ENCODE results near the gene NELL1. TPM values are rescaled to one million over a fixed set of nuclear protein-coding genes. Genes with fewer than 3 reads are reported as not detected.

NELL1 gene
- polyA plus RNA-seq, 1 of the 3 experiments (the other 2 are of a cell fraction), result not detected

- H3K36me3 ChIP-seq (replicated peaks in 1 of 2; ENCODE audit: control insufficient read depth in 1 of 2, insufficient read depth in 2 of 2, low read length in 1 of 2), result no peaks in the 10 kb centered on the region
- H3K27me3 ChIP-seq (ENCODE audit: insufficient read depth), result no peaks in the 10 kb centered on the region
- H3K9me3 ChIP-seq, result no peaks in the 10 kb centered on the region
- no peaks in the 10 kb centered on the region for H3K79me2 ChIP-seq (ENCODE audit: insufficient read depth)
- H2AFZ ChIP-seq (ENCODE audit: low read depth), result no peak overlapping the region
- H4K20me1 ChIP-seq (ENCODE audit: insufficient read depth), result no peaks in the 10 kb centered on the region
- no peak overlapping the region for H3K9ac ChIP-seq
- no peaks in the 10 kb centered on the region for H3K4me1 ChIP-seq (ENCODE audit: control insufficient read depth in 1 of 2, insufficient read depth in 2 of 2, low read depth in 1 of 2, low read length in 1 of 2)
- H3K4me2 ChIP-seq, result no peak overlapping the region
- H3K4me3 ChIP-seq (ENCODE audit: low read depth in 2 of 2, low read length in 1 of 2), result no peak overlapping the region
- ChIA-PET CTCF (interaction anchor here (0.6 to 1.2 kb wide), 3 partner anchors 10 to 144 kb away, joined by 3 read pairs; no protein-coding TSS in a partner anchor), POLR2A (no interaction called here)
- no peak for DNase-seq
- no peaks in the 10 kb centered on the region for H3F3A ChIP-seq (replicated peaks; ENCODE audit: insufficient read depth)
- no peak overlapping the region for H3K27ac ChIP-seq (ENCODE audit: low read depth in 2 of 2, low read length in 1 of 2)
- TF ChIP-seq EZH2phosphoT487 (IDR thresholded peaks at IDR 0.05; ENCODE audit: borderline replicate concordance, low read depth) (no peak), MAX (IDR thresholded peaks at IDR 0.05; ENCODE audit: low read depth) (no peak), SMC3 (IDR thresholded peaks at IDR 0.05; ENCODE audit: low read depth, low read length) (no peak), USF2 (IDR thresholded peaks at IDR 0.05; ENCODE audit: borderline replicate concordance, low read depth, low read length) (no peak), MEF2A (IDR thresholded peaks at IDR 0.05; ENCODE audit: borderline replicate concordance, low read depth) (no peak), GABPA (IDR thresholded peaks at IDR 0.05; ENCODE audit: low read depth) (no peak), USF1 (IDR thresholded peaks at IDR 0.05; ENCODE audit: borderline replicate concordance, low read depth) (no peak), IRF3 (IDR thresholded peaks at IDR 0.05; ENCODE audit: low read depth, low read length) (no peak), PBX3 (IDR thresholded peaks at IDR 0.05) (no peak), POLR2AphosphoS5 (IDR thresholded peaks at IDR 0.05; ENCODE audit: low read depth, low read length) (no peak), MXI1 (IDR thresholded peaks at IDR 0.05; ENCODE audit: low read depth, low read length) (no peak), FOXJ3 (CRISPR knock-in tag; IDR thresholded peaks at IDR 0.05) (no peak), JUND (IDR thresholded peaks at IDR 0.05) (no peak), NRF1 (IDR thresholded peaks at IDR 0.05; ENCODE audit: low read depth, low read length) (no peak), CTCF (IDR thresholded peaks at IDR 0.05) (no peak), TEAD4 (IDR thresholded peaks at IDR 0.05; ENCODE audit: borderline replicate concordance, insufficient read depth) (no peak), EP300 (IDR thresholded peaks at IDR 0.05; ENCODE audit: borderline replicate concordance in 1 of 2, low read depth in 1 of 2, low read length in 1 of 2) (no peak), SIN3A (IDR thresholded peaks at IDR 0.05; ENCODE audit: borderline replicate concordance, low read depth, low read length) (no peak), RAD21 (IDR thresholded peaks at IDR 0.05; ENCODE audit: low read length) (no peak)
- WGBS (ENCODE audit: low lambda C conversion rate), result 60% methylated on average over 1 of the region's 1 CpG
- no peaks in the 10 kb centered on the region for H3K9me2 ChIP-seq
These were observed 795.8 kb downstream of the NELL1 start for GRCh38 chr11:21465203-21465602.
